AG04450 (cell line): Measurements from ENCODE around the gene DHX40. TPM values are rescaled to one million over a fixed set of nuclear protein-coding genes. Genes with fewer than 3 reads are reported as not detected.

ENCODE experiments used
- CTCF ChIA-PET: fragments of 300-600, 350-600 bp; formaldehyde crosslinking; extraction: SDS; loops from one replicate; lab custom pipeline; 2022; ENCODE audit warnings: antibody characterized with exemption, inconsistent platforms; lab: Charles Lee
- POLR2A ChIA-PET: fragments of 350-600 bp; formaldehyde crosslinking; extraction: SDS; loops from one replicate; lab custom pipeline; 2021; ENCODE audit warnings: antibody characterized with exemption, inconsistent platforms; lab: Yijun Ruan, JAX
- DNase-seq: peaks from one replicate; pipeline ENCODE4 v3.0.0-alpha.2; 2011; ENCODE audit warnings: low read depth, low spot score
- H3K27ac ChIP-seq: one replicate; pipeline ENCODE4 v1.5.1; 2012; ENCODE audit warnings: low read depth, low read length, control low read depth
- H3K27me3 ChIP-seq: one replicate; pipeline ENCODE4 v1.6.0; 2012; ENCODE audit warnings: low read length; ENCODE audit not compliant: control insufficient read depth, insufficient read depth
- H3K4me3 ChIP-seq: 2 replicates; pipeline ENCODE4 v1.5.1; 2011; ENCODE audit warnings: mild to moderate bottlenecking, low read depth, low read length, control low read depth
- H3K9me3 ChIP-seq: 2 replicates; pipeline ENCODE4 v1.5.1; 2012; ENCODE audit warnings: low read length; ENCODE audit not compliant: control insufficient read depth, insufficient read depth
- CTCF ChIP-seq: IDR thresholded peaks from 2 replicates; pipeline ENCODE4 v1.5.1; 2011; ENCODE audit warnings: low read depth, low read length, control low read depth, inconsistent platforms
- polyA plus RNA-seq: library from polyadenylated mRNA; depleted of rRNA; stranded (reverse); fragments of >200 nt; gene quantifications from 2 replicates; pipeline ENCODE4 v1.2.3, GENCODE V29; 2011

The DHX40 gene
- polyA plus RNA-seq, 1 experiment = 49.4 TPM

GRCh38 chr17:59637611-59638310 is 72.4 kb downstream of the DHX40 start:
- H3K27me3 ChIP-seq = no peaks in the 10 kb centered on the region
- ChIA-PET POLR2A (interaction anchor here (0.7 kb wide), 1 partner anchor 186 kb away, joined by 3 read pairs; no protein-coding TSS in a partner anchor), CTCF (no interaction called here)
- H3K9me3 ChIP-seq = no peaks in the 10 kb centered on the region
- TF ChIP-seq CTCF = no peak
- H3K27ac ChIP-seq = no peak overlapping the region
- no peak for DNase-seq
- H3K4me3 ChIP-seq = no peak overlapping the region

- POLR2A ChIA-PET = no interaction called here
- CTCF ChIA-PET = no interaction called here
- DNase-seq = no peak
Observed at GRCh38 chr17:59638553-59638952, 73.1 kb downstream of the DHX40 start.

GRCh38 chr17:59641799-59642484 is 76.5 kb downstream of the DHX40 start:
- DNase-seq = no peak
- CTCF ChIA-PET = no interaction called here
- Histone ChIP-seq H3K27me3 (no peaks in the 10 kb centered on the region), H3K9me3 (no peaks in the 10 kb centered on the region), H3K27ac (no peak overlapping the region), H3K4me3 (no peak overlapping the region)
- POLR2A ChIA-PET = interaction anchor here (1.5 kb wide), 1 partner anchor 23 kb away, joined by 6 read pairs; the partner anchor contains the start of gene CLTC
- TF ChIP-seq CTCF = no peak

More at GRCh38 chr17:59638553-59638952, 73.1 kb downstream of the DHX40 start:
- no peak for TF ChIP-seq CTCF
- H3K9me3 ChIP-seq = no peaks in the 10 kb centered on the region
- H3K27ac ChIP-seq = no peak overlapping the region
- no peak overlapping the region for H3K4me3 ChIP-seq
- H3K27me3 ChIP-seq = no peaks in the 10 kb centered on the region

- Histone ChIP-seq H3K27ac (no peak overlapping the region), H3K27me3 (no peaks in the 10 kb centered on the region), H3K9me3 (no peaks in the 10 kb centered on the region), H3K4me3 (no peak overlapping the region)
- no peak for DNase-seq
- ChIA-PET CTCF (no interaction called here), POLR2A (interaction anchor here (0.6 to 1.5 kb wide), 2 partner anchors 22 to 23 kb away, joined by 4 to 6 read pairs; partner anchors contain the start of gene CLTC)
- no peak for TF ChIP-seq CTCF
Observed at GRCh38 chr17:59642565-59642964, 77.2 kb downstream of the DHX40 start.
